ENCODE data around the gene RPL38.

DNA sequence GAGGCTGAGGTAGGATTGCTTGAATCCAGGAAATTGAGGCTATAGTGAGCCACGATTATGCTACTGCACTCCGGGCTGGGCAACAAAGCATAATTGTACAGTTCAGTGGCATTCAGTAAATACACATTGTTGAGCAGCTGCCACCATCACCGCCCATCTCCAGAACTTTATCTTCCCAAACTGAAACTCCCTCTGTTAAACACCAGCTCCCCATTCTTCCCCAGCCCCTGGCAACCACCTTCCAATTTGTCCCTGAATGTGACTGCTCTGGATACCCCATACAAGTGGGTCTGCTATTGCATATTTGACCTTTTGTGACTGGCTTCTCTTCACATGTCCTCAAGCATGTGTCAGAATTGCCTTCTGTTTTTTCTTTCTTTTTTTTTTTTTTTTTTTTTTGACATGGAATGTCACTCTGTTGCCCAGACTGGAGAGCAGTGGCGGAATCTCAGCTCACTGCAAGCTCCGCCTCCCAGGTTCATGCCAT lies 2.9 kb downstream of the RPL38 start:
- no peak; the same call in 1 of the 2 replicates for TF ChIP-seq POLR2A (IDR thresholded peaks at IDR 0.05; ENCODE audit: low read depth, low read length)
- TF ChIP-seq, protein P1, sequence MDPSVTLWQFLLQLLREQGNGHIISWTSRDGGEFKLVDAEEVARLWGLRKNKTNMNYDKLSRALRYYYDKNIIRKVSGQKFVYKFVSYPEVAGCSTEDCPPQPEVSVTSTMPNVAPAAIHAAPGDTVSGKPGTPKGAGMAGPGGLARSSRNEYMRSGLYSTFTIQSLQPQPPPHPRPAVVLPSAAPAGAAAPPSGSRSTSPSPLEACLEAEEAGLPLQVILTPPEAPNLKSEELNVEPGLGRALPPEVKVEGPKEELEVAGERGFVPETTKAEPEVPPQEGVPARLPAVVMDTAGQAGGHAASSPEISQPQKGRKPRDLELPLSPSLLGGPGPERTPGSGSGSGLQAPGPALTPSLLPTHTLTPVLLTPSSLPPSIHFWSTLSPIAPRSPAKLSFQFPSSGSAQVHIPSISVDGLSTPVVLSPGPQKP (IDR thresholded peaks at IDR 0.05; ENCODE audit: borderline replicate concordance, low read depth, low read length): no peak
- TF ChIP-seq, protein P2, sequence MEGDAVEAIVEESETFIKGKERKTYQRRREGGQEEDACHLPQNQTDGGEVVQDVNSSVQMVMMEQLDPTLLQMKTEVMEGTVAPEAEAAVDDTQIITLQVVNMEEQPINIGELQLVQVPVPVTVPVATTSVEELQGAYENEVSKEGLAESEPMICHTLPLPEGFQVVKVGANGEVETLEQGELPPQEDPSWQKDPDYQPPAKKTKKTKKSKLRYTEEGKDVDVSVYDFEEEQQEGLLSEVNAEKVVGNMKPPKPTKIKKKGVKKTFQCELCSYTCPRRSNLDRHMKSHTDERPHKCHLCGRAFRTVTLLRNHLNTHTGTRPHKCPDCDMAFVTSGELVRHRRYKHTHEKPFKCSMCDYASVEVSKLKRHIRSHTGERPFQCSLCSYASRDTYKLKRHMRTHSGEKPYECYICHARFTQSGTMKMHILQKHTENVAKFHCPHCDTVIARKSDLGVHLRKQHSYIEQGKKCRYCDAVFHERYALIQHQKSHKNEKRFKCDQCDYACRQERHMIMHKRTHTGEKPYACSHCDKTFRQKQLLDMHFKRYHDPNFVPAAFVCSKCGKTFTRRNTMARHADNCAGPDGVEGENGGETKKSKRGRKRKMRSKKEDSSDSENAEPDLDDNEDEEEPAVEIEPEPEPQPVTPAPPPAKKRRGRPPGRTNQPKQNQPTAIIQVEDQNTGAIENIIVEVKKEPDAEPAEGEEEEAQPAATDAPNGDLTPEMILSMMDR (conservative IDR thresholded peaks at IDR 0.05; ENCODE audit: low read depth, low read length): no peak
- TF ChIP-seq, protein P3, sequence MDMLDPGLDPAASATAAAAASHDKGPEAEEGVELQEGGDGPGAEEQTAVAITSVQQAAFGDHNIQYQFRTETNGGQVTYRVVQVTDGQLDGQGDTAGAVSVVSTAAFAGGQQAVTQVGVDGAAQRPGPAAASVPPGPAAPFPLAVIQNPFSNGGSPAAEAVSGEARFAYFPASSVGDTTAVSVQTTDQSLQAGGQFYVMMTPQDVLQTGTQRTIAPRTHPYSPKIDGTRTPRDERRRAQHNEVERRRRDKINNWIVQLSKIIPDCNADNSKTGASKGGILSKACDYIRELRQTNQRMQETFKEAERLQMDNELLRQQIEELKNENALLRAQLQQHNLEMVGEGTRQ (IDR thresholded peaks at IDR 0.05; ENCODE audit: low read depth, low read length): no peak
